SK-N-SH treated with all-trans-retinoic acid at 6 μM for 48 hours (cell line): ENCODE data around the gene FBXL17.

ENCODE experiments used
- ATAC-seq: fragments of 200-7000 bp; cut with Tn5 transposase; 3 replicates; pipeline ENCODE4 v1.9.1; 2020; ENCODE audit warnings: mild to moderate bottlenecking, moderate library complexity
- BACH2 ChIP-seq: fragments of 250-450 bp; sonication (Bioruptor Pico); IDR thresholded peaks from 2 replicates; pipeline ENCODE4 v1.9.0; 2021; ENCODE audit warnings: mild to moderate bottlenecking, borderline replicate concordance
- CSDC2 ChIP-seq: fragments of 250-450 bp; sonication (Bioruptor Pico); IDR thresholded peaks from 2 replicates; pipeline ENCODE4 v1.5.0; 2020; ENCODE audit warnings: mild to moderate bottlenecking, moderate library complexity
- CSRNP3 ChIP-seq: fragments of 250-450 bp; sonication (Bioruptor Pico); IDR thresholded peaks from 2 replicates; pipeline ENCODE4 v1.5.1; 2021; ENCODE audit warnings: mild to moderate bottlenecking, moderate library complexity
- ESRRG ChIP-seq: fragments of 250-450 bp; sonication (Bioruptor Pico); IDR thresholded peaks from 2 replicates; pipeline ENCODE4 v1.6.1; 2021; ENCODE audit warnings: mild to moderate bottlenecking
- GLIS3 ChIP-seq: fragments of 250-450 bp; sonication (Bioruptor Pico); IDR thresholded peaks from 2 replicates; pipeline ENCODE4 v1.5.0; 2020; ENCODE audit warnings: mild to moderate bottlenecking, moderate library complexity
- ISL1 ChIP-seq: fragments of 250-450 bp; sonication (Bioruptor Pico); IDR thresholded peaks from 2 replicates; pipeline ENCODE4 v2.1.2; 2022; ENCODE audit warnings: mild to moderate bottlenecking, moderate library complexity
- OSR1 ChIP-seq: fragments of 250-450 bp; sonication (Bioruptor Pico); IDR thresholded peaks from 2 replicates; pipeline ENCODE4 v1.8.0; 2022; ENCODE audit warnings: moderate library complexity, mild to moderate bottlenecking, inconsistent platforms
- PATZ1 ChIP-seq: fragments of 250-450 bp; sonication (Bioruptor Pico); IDR thresholded peaks from 2 replicates; pipeline ENCODE4 v1.8.0; 2020; ENCODE audit warnings: mild to moderate bottlenecking, moderate library complexity, borderline replicate concordance
- PPARA ChIP-seq: fragments of 250-450 bp; sonication (Bioruptor Pico); IDR thresholded peaks from 2 replicates; pipeline ENCODE4 v1.5.0; 2020; ENCODE audit warnings: mild to moderate bottlenecking, borderline replicate concordance
- RARB ChIP-seq: fragments of 250-450 bp; sonication (Bioruptor Pico); IDR thresholded peaks from 2 replicates; pipeline ENCODE4 v1.8.0; 2021; ENCODE audit warnings: mild to moderate bottlenecking, moderate library complexity
- TCF4 ChIP-seq: fragments of 250-450 bp; sonication (Bioruptor Pico); IDR thresholded peaks from 2 replicates; pipeline ENCODE4 v1.8.0; 2021; ENCODE audit warnings: mild to moderate bottlenecking, moderate library complexity, borderline replicate concordance
- ZC3H10 ChIP-seq: fragments of 250-450 bp; sonication (Bioruptor Pico); IDR thresholded peaks from 2 replicates; pipeline ENCODE4 v1.5.1; 2021; ENCODE audit warnings: mild to moderate bottlenecking, moderate library complexity
- ZFP3 ChIP-seq: fragments of 250-450 bp; sonication (Bioruptor Pico); IDR thresholded peaks from 2 replicates; pipeline ENCODE4 v1.5.0; 2020; ENCODE audit warnings: mild to moderate bottlenecking, moderate library complexity
- ZFP30 ChIP-seq: fragments of 450-650 bp; formaldehyde crosslinking; IDR thresholded peaks from 2 replicates; pipeline ENCODE4 v1.5.0; 2022; ENCODE audit warnings: mild to moderate bottlenecking, moderate library complexity
- ZNF565 ChIP-seq: fragments of 450-650 bp; formaldehyde crosslinking; conservative IDR thresholded peaks from 2 replicates; pipeline ENCODE4 v1.5.0; 2020; ENCODE audit warnings: low read depth, mild to moderate bottlenecking, moderate library complexity
- ZNF70 ChIP-seq: fragments of 450-650 bp; formaldehyde crosslinking; IDR thresholded peaks from 2 replicates; pipeline ENCODE4 v1.5.0; 2020; ENCODE audit warnings: mild to moderate bottlenecking, moderate library complexity
- ZNF8 ChIP-seq: fragments of 450-650 bp; formaldehyde crosslinking; IDR thresholded peaks from 2 replicates; pipeline ENCODE4 v1.5.0; 2020; ENCODE audit warnings: mild to moderate bottlenecking, moderate library complexity
- TF ChIP-seq, protein P1 (sequence below): fragments of 250-450 bp; sonication (Bioruptor Pico); IDR thresholded peaks from 2 replicates; pipeline ENCODE4 v1.5.0; 2020; ENCODE audit warnings: mild to moderate bottlenecking, moderate library complexity
- TF ChIP-seq, protein P2 (sequence below): fragments of 250-450 bp; sonication (Bioruptor Pico); IDR thresholded peaks from 2 replicates; pipeline ENCODE4 v1.8.0; 2021; ENCODE audit warnings: low read depth, mild to moderate bottlenecking, moderate library complexity, borderline replicate concordance

Gene FBXL17

GRCh38 chr5:107930092-107930491, 451.8 kb downstream of the FBXL17 start (continued):
- TF ChIP-seq, protein P1, sequence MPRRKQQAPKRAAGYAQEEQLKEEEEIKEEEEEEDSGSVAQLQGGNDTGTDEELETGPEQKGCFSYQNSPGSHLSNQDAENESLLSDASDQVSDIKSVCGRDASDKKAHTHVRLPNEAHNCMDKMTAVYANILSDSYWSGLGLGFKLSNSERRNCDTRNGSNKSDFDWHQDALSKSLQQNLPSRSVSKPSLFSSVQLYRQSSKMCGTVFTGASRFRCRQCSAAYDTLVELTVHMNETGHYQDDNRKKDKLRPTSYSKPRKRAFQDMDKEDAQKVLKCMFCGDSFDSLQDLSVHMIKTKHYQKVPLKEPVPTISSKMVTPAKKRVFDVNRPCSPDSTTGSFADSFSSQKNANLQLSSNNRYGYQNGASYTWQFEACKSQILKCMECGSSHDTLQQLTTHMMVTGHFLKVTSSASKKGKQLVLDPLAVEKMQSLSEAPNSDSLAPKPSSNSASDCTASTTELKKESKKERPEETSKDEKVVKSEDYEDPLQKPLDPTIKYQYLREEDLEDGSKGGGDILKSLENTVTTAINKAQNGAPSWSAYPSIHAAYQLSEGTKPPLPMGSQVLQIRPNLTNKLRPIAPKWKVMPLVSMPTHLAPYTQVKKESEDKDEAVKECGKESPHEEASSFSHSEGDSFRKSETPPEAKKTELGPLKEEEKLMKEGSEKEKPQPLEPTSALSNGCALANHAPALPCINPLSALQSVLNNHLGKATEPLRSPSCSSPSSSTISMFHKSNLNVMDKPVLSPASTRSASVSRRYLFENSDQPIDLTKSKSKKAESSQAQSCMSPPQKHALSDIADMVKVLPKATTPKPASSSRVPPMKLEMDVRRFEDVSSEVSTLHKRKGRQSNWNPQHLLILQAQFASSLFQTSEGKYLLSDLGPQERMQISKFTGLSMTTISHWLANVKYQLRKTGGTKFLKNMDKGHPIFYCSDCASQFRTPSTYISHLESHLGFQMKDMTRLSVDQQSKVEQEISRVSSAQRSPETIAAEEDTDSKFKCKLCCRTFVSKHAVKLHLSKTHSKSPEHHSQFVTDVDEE (CRISPR knock-in tag) = no peak
- TF ChIP-seq, all 23 proteins: peak for 0

GRCh38 chr5:107929080-107929479, 452.8 kb downstream of the FBXL17 start:
- no peak for TF ChIP-seq PATZ1 (CRISPR knock-in tag)
- no peak for TF ChIP-seq BACH2 (CRISPR knock-in tag)
- TF ChIP-seq RARB (CRISPR knock-in tag) = no peak
- TF ChIP-seq ZC3H10 (CRISPR knock-in tag) = 0 out of 2 replicates have a peak, but pooled peaks have one; percentile 28
- TF ChIP-seq ISL1 = peak; percentile 84
- TF ChIP-seq, protein P1 (CRISPR knock-in tag) = no peak
- TF ChIP-seq OSR1 = no peak

DNA sequence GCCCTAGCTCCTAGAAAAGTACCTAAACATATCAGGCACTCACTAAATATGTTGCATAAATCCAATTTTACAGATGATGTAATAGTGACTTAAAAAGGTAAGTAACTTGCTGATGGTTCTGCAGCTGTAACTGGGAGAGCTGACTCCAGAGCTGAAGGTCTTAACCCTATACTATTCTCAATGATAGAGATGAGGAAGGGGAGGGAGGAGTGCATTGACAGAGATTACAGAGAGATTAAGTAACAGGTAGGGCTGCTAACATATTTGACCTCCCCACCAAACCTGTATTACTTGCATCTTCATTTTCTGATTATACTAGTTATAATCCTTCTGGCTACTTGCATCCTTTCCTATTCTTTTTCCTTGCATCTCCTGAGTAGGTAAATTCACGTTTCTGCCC, 455.8 kb downstream of the FBXL17 start:
- ATAC-seq = no peak
- TF ChIP-seq ZNF70 (CRISPR knock-in tag) = no peak
- TF ChIP-seq ESRRG (CRISPR knock-in tag) = no peak
- TF ChIP-seq CSDC2 (CRISPR knock-in tag) = no peak
- TF ChIP-seq ZC3H10 (CRISPR knock-in tag) = no peak
- TF ChIP-seq ISL1 = no peak
- no peak for TF ChIP-seq ZNF8 (CRISPR knock-in tag)
- TF ChIP-seq GLIS3 = no peak
- TF ChIP-seq ZNF565 (CRISPR knock-in tag) = no peak
- TF ChIP-seq OSR1 = no peak
- TF ChIP-seq CSRNP3 (CRISPR knock-in tag) = no peak
- TF ChIP-seq, protein P1 (CRISPR knock-in tag) = no peak
- TF ChIP-seq PPARA (CRISPR knock-in tag) = no peak
- TF ChIP-seq ZFP3 (CRISPR knock-in tag) = no peak
- no peak for TF ChIP-seq BACH2 (CRISPR knock-in tag)

More at GRCh38 chr5:107929080-107929479, 452.8 kb downstream of the FBXL17 start:
- peak; percentile 65; the same call in 2 of the 3 replicates for ATAC-seq

DNA sequence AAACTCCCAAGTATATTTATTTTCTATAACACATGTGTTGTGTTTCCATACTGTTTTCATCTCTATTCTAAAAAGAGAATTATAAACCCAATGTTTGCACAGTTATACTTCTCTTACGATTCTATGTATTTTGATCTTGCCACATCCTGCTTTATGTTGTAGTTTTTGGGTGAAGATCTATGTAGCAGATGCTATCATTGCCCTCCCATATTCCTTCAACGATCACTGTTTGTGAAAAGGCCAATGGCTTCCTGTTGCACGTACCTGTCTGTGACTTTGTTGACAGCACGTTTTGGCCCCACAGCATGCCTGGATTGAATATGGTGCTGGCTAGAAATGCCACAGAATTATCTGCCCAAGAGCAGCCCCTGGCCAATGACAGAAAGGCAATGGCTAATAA, 456.7 kb downstream of the FBXL17 start:
- ATAC-seq = no peak
- no peak for TF ChIP-seq ZC3H10 (CRISPR knock-in tag)
- TF ChIP-seq ZFP30 (CRISPR knock-in tag) = no peak
- TF ChIP-seq, protein P2, sequence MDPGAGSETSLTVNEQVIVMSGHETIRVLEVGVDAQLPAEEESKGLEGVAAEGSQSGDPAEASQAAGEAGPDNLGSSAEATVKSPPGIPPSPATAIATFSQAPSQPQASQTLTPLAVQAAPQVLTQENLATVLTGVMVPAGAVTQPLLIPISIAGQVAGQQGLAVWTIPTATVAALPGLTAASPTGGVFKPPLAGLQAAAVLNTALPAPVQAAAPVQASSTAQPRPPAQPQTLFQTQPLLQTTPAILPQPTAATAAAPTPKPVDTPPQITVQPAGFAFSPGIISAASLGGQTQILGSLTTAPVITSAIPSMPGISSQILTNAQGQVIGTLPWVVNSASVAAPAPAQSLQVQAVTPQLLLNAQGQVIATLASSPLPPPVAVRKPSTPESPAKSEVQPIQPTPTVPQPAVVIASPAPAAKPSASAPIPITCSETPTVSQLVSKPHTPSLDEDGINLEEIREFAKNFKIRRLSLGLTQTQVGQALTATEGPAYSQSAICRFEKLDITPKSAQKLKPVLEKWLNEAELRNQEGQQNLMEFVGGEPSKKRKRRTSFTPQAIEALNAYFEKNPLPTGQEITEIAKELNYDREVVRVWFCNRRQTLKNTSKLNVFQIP (CRISPR knock-in tag) = no peak
- TF ChIP-seq ESRRG (CRISPR knock-in tag) = no peak
- TF ChIP-seq TCF4 (CRISPR knock-in tag) = no peak
- TF ChIP-seq, all 23 proteins: peak for 0
